Measurements from ENCODE around the gene LRRC47. TPM values are rescaled to one million over a fixed set of nuclear protein-coding genes. Genes with fewer than 3 reads are reported as not detected.

LRRC47 gene
- 25.0 and 25.1 TPM in 2 replicates for total RNA-seq

GRCh38 chr1:3796215-3797061, at the start of gene LRRC47:
LRRC47 (minus strand) TSS chr1:3796498; CDS start chr1:3796476, 22 bp downstream.

GRCh38 chr1:3772715-3773571, 23.4 kb downstream of the LRRC47 start, which contains the start of gene SMIM1:
SMIM1 (plus strand) TSS chr1:3772749; CDS start chr1:3775374, 2,625 bp downstream.

GRCh38 chr1:3752400-3752945, 43.8 kb downstream of the LRRC47 start, which contains the start of gene CCDC27:
CCDC27 (plus strand) TSS chr1:3752450; CDS start chr1:3752482, 32 bp downstream.

Small RNA genes within 50 kb of the gene (small RNA-seq; reads per million reads assigned to genes)
- gene RF02197: not detected
- not detected for gene RN7SL574P

Other genes starting within 250 kb of the LRRC47 start
- 102 and 106 TPM in 2 replicates for gene MEGF6, start 185.0 kb downstream of the LRRC47 start, total RNA-seq
- gene TPRG1L, start 171.5 kb downstream of the LRRC47 start, total RNA-seq: 28.0 and 32.9 TPM in 2 replicates
- 8.6 and 9.0 TPM in 2 replicates for gene WRAP73, start 146.4 kb downstream of the LRRC47 start, total RNA-seq
- gene TP73, start 144.0 kb downstream of the LRRC47 start, total RNA-seq: 0.22 TPM in 1 of 2 replicates, not detected in the other
- gene CCDC27, start 44.0 kb downstream of the LRRC47 start, total RNA-seq: not detected in 2 replicates
- gene SMIM1, start 23.7 kb downstream of the LRRC47 start, total RNA-seq: 0.54 TPM in 1 of 2 replicates, not detected in the other
- gene CEP104, start 60.7 kb upstream of the LRRC47 start, total RNA-seq: 18.9 and 20.4 TPM in 2 replicates
- gene DFFB, start 61.0 kb upstream of the LRRC47 start, total RNA-seq: 6.4 TPM in 2 replicates
- gene C1orf174, start 103.8 kb upstream of the LRRC47 start, total RNA-seq: 23.8 and 27.2 TPM in 2 replicates

All from articular chondrocyte of knee joint (primary cell).